ENCODE measurements around the gene ARHGAP42.
"Not testable (repeated sequence)": the region's sequence is repeated elsewhere in the genome, so short reads cannot be mapped to it uniquely, and the experiment has no call there.

DNA sequence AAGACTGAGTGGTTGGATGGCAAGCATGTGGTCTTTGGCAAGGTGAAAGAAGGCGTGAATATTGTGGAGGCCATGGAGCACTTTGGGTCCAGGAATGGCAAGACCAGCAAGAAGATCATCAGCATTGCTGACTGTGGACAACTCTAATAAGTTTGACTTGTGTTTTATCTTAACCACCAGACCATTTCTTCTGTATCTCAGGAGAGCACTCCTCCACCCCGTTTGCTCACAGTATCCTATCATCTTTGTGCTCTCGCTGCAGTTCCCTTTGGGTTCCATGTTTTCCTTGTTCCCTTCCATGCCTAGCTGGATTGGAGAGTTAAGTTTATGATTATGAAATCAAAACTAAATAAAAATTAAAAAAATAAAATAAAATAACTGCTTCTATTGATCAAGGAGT is 20.3 kb upstream of the ARHGAP42 start:
- TF ChIP-seq CTCF, POLR2A (IDR thresholded peaks at IDR 0.05): not testable (repeated sequence)
